HG03439 (cell line): ENCODE measurements around the gene CSNK2B.
"Not testable (repeated sequence)": the region's sequence is repeated elsewhere in the genome, so short reads cannot be mapped to it uniquely, and the experiment has no call there.

Experiments
- ATAC-seq: cut with Tn5 transposase; IDR thresholded peaks from one replicate; pipeline ENCODE4 v1.9.1; 2021; ENCODE audit warnings: mild to moderate bottlenecking, moderate library complexity; ENCODE audit not compliant: unreplicated experiment

Gene CSNK2B

DNA sequence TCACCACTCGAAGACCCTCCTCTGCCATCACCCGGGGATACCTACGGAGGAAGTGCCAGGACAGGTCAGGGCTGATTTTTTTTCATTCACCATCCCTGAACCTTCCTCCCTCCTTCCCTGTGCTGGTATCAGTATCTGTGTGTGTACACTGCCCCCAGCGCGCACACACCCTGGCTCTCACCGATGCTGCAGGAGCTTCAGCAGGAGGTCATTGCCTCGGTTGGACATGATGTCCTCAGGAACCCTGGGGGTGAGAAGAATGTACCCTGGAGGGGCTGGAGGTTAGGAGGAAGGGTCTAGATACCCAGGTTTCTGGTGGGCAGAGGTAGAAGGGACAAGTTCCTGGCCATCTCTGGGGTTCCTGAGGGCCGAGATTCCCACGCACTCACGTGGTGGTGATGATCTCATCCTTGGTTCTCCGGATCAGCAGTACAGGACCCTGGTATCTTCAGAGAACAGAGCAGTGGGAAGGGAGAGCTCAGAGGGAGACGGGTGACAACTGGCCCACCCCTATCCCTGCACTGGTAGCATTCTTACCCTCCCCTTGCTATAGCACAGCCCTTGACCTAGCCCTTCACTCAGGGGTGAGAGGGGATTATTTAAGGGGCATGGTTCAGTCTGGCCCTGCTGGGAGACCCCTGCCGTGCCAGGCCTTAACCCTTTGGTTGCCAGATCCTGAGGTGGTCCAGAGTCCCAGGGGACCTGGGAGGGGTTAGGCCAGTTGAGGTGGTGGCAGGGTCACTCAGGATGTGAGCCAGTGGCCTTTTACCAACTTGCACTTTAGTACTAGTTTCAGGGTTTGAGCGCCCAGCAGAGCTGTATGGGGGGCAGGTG is 22.2 kb downstream of the CSNK2B start:
- ATAC-seq: no peak

DNA sequence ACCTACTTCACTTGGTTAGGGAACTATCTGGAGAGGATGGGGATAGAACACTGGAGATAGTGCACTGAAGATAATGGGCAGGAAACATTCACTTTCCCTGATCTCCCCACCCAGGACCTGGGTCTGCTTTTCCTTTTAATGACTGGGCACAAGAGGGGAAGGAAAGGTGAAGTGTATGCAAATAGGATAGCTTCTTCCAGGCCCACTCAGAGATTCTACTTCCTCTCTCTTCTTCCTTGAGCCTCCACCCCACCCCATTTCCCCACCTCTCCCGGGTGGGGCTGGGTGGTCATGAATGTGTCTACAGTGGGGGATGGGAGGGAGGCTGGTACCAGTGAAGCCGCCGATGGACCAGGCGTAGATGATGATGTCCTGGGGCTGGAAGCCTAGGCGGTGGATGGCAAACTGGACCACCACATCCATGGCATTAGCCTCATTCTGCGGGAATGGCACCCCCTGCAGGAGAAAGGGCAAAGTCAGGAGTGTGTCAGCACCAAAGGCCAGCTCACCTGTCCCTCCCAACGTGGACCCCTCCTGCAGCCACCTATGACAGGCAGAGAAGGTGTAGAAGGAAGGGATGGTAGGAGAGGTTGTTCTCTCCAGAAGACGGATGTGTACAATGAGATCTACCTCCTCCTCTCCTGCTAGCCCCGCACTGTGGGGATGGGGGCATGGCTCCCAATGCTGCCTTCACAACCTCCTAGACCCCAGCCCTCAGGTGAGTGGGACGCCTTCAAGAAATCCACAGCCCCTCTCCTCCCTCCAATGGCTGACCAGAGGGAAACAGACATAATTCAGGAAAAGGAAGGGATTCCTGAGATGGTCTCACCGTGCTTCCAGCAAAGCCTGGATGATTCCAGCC is 23.6 kb downstream of the CSNK2B start:
- ATAC-seq: no peak

GRCh38 chr6:31690231-31691077 is 24.6 kb downstream of the CSNK2B start:
- ATAC-seq: no peak

- ATAC-seq: no peak
Observed at GRCh38 chr6:31691078-31691463, 25.2 kb downstream of the CSNK2B start.

- no peak for ATAC-seq
Observed at GRCh38 chr6:31691564-31692108, 25.8 kb downstream of the CSNK2B start.

DNA sequence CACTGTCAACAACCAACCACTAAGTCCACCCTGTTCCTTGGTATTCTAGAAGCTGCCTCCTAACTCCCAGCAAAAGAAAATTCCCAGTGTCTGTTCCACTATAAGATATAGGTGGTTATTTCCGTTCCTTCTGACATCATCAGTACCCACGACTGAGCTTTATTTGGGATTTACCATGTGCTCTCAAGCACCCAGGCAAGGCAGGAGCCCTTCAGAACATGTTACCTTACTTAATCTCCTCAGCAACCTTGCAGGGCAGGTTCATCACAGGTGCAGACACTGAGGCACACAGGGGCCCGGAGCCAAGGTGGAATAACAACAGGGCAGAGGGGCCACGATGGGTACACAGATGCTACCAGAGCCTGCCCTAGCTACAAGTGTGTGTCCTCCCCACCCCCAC is 26.5 kb downstream of the CSNK2B start:
- ATAC-seq: no peak

DNA sequence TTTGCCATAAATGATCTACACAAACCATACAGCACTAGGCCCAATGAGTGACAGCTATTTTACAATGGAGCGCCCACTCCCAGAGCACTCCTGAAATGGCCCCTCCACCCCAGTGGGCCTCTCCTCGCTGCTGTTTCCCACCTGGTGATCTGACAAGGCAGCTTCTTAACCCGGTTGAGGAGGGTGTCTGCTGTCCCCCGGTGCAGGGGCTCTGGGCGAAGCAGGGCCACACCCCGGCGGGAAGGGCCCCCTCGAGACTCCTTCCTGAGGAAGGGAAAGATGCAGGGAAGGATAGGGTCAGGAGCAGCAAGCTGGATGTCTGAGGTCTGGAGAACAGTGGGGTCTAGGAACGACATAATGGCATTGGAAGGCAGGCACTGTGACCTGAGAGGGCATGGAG is 27.0 kb downstream of the CSNK2B start:
- ATAC-seq: no peak

- no peak for ATAC-seq
Observed at GRCh38 chr6:31693535-31693934, 27.7 kb downstream of the CSNK2B start.

- no peak for ATAC-seq
Observed at GRCh38 chr6:31697555-31697954, 31.7 kb downstream of the CSNK2B start.

GRCh38 chr6:31700740-31701401 is 35.0 kb downstream of the CSNK2B start:
- ATAC-seq: no peak

GRCh38 chr6:31701666-31702404 is 36.0 kb downstream of the CSNK2B start:
- no peak for ATAC-seq

- no peak for ATAC-seq
Observed at GRCh38 chr6:31702405-31702818, 36.5 kb downstream of the CSNK2B start.

DNA sequence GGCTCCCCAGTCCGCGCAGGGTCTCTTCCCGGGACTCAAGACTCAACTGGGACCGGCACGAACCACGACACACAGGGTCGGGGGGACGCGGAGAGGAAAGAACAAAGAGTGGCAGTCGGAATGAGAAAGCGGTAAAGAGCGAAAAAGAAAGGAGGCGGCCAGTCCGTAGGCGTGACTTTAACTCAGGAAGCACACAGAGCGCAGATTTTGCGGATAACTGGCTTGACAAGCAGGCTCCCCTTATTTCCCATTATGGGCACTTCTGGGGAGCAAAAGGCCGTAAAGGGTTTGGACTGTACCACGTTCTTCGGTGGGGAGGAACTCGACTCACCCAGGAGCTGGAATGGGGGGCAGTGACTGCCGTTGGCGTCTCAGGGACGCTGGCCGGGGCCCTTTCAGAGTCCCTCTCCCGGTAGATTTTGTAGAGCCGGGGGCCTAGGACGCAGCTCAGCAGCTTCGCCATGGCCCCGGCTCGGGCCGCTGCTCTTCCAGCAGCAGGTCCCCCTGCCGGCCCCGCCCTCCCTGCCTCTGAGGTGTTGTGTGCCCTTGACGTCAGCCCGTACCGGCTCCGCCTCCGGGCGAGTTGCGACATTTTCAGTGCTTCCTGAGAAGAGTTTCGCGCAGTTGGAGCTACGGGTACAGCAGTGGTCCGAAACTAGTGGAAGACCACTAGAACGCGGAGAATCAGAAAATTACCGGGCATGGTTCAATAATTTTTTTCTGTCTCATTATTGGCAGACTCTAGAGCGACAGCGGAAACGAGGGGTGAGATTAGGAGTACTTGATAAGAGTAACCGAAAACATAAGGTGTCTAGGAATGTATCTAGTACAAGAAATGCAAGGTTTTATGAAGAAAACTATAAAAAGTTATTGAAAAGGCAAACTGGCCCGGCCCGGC is 37.2 kb downstream of the CSNK2B start, which contains the start of gene ABHD16A:
TSS of gene ABHD16A (minus strand) at position 506 of the 898 bp plus-strand sequence. CDS start at position 463, 43 bp downstream.
- ATAC-seq: peak; percentile 79

DNA sequence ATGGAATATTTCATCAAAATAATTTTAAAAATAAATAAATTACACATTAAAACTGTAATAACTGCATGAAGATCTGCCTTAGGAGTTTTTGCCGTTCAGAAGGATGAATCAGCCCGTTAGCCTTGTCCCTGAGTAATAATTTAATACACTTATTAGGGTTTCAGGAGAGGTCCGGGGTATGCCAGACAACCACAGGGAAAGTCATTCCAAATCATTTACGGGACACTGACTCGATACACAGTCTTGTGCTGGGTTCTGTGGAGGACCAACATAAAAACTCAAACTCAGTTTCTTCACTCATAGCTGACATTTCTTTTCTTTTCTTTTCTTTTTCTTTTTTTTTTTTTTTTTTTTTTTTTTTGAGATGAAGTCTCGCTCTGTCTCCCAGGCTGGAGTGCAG is 40.1 kb downstream of the CSNK2B start:
- no peak for ATAC-seq

DNA sequence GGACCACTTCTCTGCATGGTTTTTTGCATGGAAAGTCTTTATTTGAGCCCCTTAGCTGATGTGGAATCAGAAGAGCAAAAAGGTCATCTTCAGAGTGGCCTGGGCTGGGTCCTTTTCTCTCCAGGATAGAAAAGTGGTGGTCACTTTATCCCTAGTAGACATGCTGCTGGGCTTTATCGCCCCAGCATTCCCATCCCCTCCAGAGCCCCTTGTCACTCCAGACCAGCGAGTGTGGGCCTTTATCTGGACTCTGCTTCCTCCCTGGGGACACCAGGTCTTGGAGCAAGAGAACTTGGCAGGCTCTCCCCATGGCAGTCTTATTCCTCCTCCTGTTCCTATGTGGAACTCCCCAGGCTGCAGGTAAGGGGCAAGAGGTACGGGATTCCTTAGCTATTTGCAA is 40.7 kb downstream of the CSNK2B start, which contains the start of gene LY6G6F:
TSS of gene LY6G6F (plus strand) at position 268 of the 400 bp plus-strand sequence. CDS start at position 309, 41 bp downstream.
- ATAC-seq: no peak

DNA sequence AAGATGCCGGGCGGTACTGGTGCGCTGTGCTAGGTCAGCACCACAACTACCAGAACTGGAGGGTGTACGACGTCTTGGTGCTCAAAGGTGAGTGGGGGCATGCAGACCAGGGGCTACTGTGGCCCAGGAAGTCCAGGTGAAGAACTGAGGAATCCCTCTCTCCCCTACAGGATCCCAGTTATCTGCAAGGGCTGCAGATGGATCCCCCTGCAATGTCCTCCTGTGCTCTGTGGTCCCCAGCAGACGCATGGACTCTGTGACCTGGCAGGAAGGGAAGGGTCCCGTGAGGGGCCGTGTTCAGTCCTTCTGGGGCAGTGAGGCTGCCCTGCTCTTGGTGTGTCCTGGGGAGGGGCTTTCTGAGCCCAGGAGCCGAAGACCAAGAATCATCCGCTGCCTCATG is 41.8 kb downstream of the CSNK2B start:
- ATAC-seq: no peak

GRCh38 chr6:31708224-31708623 is 42.3 kb downstream of the CSNK2B start:
- no peak for ATAC-seq

DNA sequence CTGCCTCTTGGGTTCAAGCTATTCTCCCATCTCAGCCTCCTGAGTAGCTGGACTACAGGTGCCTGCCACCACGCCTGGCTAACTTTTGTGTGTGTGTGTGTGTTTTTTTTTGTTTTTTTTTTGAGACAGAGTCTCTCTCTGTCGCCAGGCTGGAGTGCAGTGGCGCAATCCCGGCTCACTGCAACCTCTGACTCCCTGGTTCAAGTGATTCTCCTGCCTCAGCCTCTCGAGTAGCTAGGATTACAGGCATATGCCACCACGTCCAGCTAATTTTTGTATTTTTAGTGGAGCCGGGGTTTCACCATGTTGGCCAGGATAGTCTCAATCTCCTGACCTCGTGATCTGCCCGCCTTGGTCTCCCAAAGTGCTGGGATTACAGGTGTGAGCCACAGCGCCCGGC is 43.3 kb downstream of the CSNK2B start:
- not testable (repeated sequence) for ATAC-seq
